ENCODE results near the gene PPP2CA. TPM values are rescaled to one million over a fixed set of nuclear protein-coding genes. Genes with fewer than 3 reads are reported as not detected.

The PPP2CA gene
- total and polyA plus RNA-seq, 9 of the 15 experiments (the other 6 are each of a cell fraction or from before 2014, with no cell fraction given), result 23.0 to 257 (median 109) TPM

GRCh38 chr5:134228624-134229023 lies 2.8 kb upstream of the PPP2CA start:
- no peak overlapping the region for H3K4me2 ChIP-seq (ENCODE audit: insufficient read depth, low read length)
- H2AFZ ChIP-seq (ENCODE audit: low read depth, low read length), result no peak overlapping the region
- POLR2A ChIA-PET, result interaction anchor here (0.6 to 1.1 kb wide), 3 partner anchors 13 to 22 kb away, joined by 3 to 4 read pairs (median 3); no protein-coding TSS in a partner anchor
- no TSS peak for BruUV-seq (replicated peaks)
- intact Hi-C loops (cut with micrococcal nuclease), result no loop called here
- no peaks in the 10 kb centered on the region for H3K27me3 ChIP-seq (ENCODE audit: control insufficient read depth in 2 of 2, insufficient read depth in 2 of 2, low read length in 2 of 2)
- peaks cover 14% of the 10 kb centered on the region; the same call in 2 of the 3 replicates for H3K36me3 ChIP-seq (ENCODE audit: control insufficient read depth, insufficient read depth, low read length)
- DNase-seq (ENCODE audit: extremely low read depth in 1 of 4, low spot score in 3 of 4) (no peak), ATAC-seq (no peak), FAIRE-seq (no peak)
- peaks cover 13% of the 10 kb centered on the region for H4K20me1 ChIP-seq (replicated peaks; ENCODE audit: control insufficient read depth, insufficient read depth, low read length)
- in situ Hi-C loops (cut with MboI), result no loop called here
- H3K9me3 ChIP-seq (replicated peaks; ENCODE audit: control insufficient read depth, insufficient read depth, low read depth, low read length), result no peaks in the 10 kb centered on the region
- CTCF ChIA-PET (ENCODE audit: low intra/inter-chr PET ratio), result no interaction called here
- H3K9ac ChIP-seq (ENCODE audit: insufficient read depth in 1 of 2, low read depth in 2 of 2, low read length in 2 of 2), result no peak overlapping the region
- H3K4me1 ChIP-seq (replicated peaks in 1 of 2; ENCODE audit: control insufficient read depth in 2 of 2, insufficient read depth in 2 of 2, low read length in 2 of 2), result peaks cover 7 to 20% of the 10 kb centered on the region in 2 experiments
- H3K79me2 ChIP-seq (ENCODE audit: control insufficient read depth, insufficient read depth, low read length), result peaks cover 35% of the 10 kb centered on the region
- no peak overlapping the region for H3K27ac ChIP-seq (ENCODE audit: extremely low read depth, low read depth, low read length)
- no peak overlapping the region for H3K4me3 ChIP-seq
- no peak for TF ChIP-seq RFX1 (IDR thresholded peaks at IDR 0.05)
- no peak for TF ChIP-seq SAFB2 (IDR thresholded peaks at IDR 0.05; ENCODE audit: borderline replicate concordance, low read depth, low read length, severe bottlenecking)
- no peak for TF ChIP-seq TFE3 (CRISPR knock-in tag; IDR thresholded peaks at IDR 0.05)
- TF ChIP-seq DIDO1 (tag; IDR thresholded peaks at IDR 0.05; ENCODE audit: low read depth), result no peak
- H3K9me1 ChIP-seq (ENCODE audit: control insufficient read depth, insufficient read depth, low read length), result no peaks in the 10 kb centered on the region

All from K562 (cell line).